Glomerular visceral epithelial cell (primary cell): Measurements from ENCODE around the gene SHISA6.
"Not testable (repeated sequence)": the region's sequence is repeated elsewhere in the genome, so short reads cannot be mapped to it uniquely, and the experiment has no call there.

ENCODE experiments used
- DNase-seq: peaks from one replicate; pipeline ENCODE4 v3.0.0-alpha.2; 2016; ENCODE audit errors: extremely low spot score

The SHISA6 gene

DNA sequence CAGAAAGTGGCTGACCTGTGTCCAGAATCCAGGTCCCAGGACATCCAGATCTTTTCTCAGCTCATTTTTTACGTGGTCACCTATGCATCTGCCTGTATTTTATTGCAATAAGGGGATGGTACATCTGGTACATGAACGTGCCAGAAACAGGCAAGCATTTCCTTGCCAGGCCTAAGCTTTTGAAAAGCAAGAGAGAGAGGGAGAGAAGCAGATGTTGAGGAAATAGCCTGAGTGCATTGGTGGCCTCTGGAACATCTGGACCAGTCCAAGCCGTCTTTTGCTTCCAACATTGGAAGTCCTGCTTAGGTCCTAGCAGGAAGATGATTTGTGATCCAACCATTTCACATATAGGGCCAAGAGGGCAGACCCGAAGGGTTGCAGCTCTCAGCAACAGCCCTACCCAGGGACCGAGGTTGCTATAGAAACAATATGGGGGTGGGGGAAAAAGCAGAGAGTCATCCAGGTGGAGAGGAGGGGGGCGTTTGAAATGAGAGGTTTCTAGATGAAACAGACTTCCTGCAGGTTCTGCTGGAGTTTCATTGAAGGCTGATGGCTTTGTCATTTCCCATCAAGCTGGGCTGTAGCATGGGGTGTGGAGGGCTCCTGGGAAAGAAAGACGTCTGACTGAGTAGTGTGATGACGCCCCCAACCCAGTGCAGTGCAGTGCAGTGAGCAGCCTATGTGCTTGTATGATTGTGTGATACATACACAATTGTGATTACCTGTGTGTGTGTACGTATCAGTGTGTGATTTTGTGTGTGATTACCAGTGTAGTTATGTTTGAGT lies 61.6 kb downstream of the SHISA6 start:
- no peak for DNase-seq

DNA sequence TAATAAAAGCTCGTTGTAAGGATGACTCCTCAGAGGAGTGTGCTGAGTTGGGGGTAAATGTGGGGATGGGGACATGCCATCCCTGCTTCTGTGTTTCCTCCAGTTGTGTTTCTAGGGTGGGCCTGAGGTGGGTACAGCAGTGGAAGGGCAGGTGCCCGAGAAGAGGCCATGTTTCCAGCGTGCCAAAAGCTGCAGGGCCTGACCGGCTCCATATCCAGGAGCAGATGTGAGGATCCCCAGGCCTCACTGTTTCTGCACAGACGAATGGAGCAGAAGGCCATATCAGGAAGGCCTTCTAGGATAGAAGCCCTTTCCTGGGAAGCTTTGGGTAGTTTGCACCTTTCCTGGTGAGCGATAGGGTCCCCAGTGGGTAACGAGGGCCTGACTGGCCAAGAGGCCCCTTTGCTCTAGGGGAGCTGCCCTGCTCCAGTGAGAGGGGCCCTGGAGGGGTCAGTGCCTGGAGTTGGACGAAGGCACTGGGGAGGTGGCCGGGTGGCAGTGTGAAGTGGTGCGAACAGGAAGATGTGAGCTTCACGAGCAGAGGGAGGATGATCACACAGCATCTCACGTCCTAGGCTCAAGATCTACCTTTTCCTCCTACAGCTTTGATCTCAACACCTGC lies 62.9 kb downstream of the SHISA6 start:
- no peak for DNase-seq

DNA sequence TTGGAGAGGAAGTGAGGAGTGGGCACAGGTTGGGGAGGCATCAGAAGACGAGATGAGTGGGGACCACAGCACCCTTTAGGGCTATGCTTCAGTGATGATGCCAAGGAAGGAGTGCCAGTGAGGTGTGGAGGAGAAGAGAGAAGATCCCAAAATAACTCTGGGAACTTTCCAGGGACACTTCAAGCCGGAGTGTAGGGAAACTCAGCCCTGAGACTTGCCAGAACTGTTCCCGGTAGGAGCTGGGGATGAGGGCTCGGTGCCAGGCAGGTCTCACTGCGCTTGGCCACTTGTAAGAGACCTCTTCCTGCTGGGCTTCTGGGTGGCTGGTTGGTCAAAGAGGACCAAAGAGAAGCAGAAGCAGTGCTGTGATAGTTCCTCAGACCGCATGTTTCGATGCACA lies 63.6 kb downstream of the SHISA6 start:
- no peak for DNase-seq

- DNase-seq: no peak
Observed at GRCh38 chr17:11305524-11305923, 64.5 kb downstream of the SHISA6 start.

DNA sequence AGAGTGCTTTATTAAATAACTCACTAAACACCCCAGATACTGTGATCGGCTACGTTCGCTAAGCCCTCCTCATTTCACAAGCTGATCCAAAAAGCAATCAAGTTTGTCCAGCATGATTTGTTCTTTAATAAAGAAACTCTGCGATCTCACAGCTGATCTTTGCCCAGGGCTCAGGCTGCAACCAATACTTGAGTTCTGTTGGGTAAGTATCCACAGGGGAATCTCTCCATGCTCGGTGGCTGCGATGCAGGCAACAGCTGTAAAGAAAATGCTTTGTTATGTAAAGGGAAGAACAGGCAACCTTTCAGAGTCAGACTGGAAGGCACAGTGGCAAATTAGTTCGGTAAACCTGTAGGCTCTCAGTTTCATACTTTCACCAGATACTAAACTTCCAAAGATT lies 67.5 kb downstream of the SHISA6 start:
- no peak for DNase-seq

GRCh38 chr17:11309033-11309432 lies 68.0 kb downstream of the SHISA6 start:
- no peak for DNase-seq

DNA sequence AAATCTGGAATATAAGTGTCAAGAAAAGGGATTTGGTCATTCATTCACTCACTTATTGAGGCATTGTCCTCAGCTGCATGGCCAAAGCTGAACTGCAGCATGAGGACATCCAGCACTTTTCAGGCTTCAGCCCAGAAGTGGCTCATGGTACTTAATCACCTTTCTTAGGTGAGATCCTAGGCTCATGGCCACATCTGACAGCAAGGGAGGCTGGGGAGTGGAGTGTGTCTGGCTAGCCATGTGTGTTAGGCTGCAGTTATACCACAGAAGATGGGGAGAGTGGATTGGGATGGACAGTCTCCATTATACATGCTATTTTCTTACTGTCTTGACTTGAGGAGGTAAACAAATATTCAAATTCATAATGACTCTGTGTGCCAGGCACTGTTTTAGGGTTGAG lies 68.8 kb downstream of the SHISA6 start:
- DNase-seq: no peak

GRCh38 chr17:11316451-11316850 lies 75.4 kb downstream of the SHISA6 start:
- not testable (repeated sequence) for DNase-seq

GRCh38 chr17:11318207-11318606 lies 77.2 kb downstream of the SHISA6 start:
- no peak for DNase-seq

DNA sequence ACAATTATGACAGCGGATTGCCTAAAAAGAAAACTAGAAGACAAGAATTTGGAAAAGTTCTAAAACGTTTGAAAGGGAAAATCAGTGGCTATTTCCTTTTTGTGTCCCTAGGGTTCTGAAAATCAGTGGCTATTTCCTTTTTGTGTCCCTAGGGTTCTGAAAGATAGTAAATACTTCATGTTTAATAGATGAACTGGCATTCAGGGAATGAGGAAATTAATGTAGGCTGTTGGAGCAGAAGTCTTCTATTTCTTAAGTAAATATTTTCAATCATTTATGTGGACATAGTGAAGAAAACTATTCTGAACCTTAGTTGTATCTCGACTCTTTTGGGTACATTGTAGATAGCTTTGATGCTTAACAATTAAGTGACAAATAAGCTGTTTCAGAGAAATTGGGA lies 78.9 kb downstream of the SHISA6 start:
- no peak for DNase-seq

DNA sequence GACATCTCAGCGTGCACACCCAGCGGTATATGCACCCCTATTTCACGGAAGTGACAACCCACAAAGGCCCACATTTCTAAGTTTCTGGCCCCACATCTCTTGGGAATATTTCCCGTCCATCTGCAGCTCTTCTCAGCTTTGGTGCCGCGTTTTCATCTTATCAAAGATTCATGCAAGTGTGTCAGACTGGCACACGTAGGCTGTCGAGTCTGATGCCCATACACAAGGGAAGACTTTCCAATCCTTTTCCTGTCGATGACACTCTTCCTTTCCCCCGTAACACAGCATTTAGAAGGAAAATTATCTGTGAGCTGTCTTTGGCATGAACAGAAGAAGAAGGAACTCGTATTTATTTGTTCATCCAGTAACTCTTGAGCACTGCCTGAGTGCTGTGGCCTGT lies 83.0 kb downstream of the SHISA6 start:
- DNase-seq: no peak

DNA sequence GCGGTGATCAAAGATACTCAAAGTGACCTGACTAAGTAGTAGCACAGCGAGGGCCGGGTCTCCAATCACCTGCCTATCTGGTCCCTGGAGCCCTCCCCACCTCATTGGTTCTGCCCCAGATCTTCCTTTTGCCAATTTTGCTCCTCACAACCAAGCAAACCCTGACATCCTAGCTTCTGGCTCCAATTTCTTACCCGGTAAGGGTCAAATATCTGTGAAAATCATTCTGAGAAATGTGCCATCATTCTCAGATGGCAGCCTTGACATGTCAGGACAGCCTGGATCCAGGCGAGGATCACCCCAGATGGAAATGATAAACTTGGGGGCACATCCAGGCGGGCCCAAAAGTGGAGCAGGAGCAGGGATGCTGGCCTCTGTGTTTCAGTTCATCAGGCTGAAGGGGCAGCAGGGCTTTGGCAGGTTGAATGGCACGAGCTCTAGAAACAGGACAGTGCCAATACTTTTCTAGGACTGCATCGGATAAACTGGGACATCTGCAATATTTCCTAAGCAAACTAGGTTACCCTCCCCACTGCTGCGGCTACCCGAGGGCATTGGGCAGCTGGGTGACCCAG lies 83.9 kb downstream of the SHISA6 start:
- DNase-seq: no peak

GRCh38 chr17:11326492-11326891 lies 85.5 kb downstream of the SHISA6 start:
- no peak for DNase-seq

- no peak for DNase-seq
Observed at GRCh38 chr17:11328770-11329169, 87.8 kb downstream of the SHISA6 start.

DNA sequence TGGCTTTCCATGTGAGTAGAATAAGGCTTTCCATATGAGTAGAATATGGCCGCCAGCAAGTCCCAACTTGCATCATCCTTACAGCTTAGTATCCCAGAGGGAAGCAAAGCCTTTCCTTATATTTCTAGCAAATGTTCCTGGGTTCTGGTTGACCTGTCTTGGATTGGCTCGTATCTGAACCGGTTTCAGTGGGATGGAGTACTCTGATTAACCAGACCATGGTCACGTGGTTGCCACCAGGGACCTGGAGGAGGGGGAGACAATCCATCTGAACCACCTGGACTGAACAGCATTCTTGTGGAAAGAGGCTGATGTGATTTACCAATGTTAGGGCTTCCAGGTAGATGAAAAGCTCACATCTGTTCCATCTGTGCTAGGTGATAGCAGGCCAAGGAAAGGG lies 89.0 kb downstream of the SHISA6 start:
- no peak for DNase-seq

- no peak for DNase-seq
Observed at GRCh38 chr17:11330826-11331225, 89.8 kb downstream of the SHISA6 start.

DNA sequence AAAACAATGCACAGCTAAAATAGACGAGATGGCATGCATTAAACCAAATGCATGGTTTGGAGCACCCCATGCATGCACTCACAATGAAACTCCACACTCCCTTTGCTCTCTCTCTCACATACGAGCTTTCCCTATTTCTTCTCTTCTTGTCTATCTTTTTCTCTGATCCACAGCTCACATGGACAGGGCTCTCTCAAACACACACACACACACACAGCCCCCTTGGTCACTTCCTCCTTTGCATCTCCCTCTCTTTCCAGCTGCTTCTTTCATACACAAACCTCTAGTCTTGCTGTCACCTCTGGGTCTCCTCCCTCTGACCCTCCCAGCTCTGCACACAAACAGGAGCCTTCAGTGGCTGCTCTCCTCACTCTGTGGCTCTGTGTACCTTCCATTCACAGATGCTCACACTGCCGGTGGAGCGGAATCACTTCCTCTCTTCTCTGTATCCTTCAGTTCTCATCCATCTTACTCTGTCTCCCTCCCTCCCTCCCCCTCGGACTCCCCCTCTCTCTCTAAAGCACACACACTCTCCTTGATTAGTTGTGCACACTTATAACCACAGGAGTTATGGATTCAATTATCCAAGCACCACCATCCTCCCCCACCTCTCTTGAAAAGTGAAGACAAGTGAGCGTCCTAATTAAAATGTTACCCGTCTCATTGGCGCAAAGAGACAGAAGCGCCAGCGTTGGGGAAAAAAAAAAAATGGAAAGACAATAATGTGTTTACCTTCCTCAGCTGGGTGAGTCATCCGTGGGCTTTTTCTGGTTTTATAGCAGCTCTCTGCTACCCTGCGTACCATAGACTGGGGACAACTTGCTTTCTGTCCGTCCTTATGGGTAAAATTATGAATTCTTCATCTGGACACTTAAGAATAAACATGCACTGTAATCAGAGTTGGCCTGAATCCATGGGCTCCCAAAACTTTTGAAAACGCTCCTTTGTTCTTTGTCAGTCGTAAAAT lies 90.8 kb downstream of the SHISA6 start:
- no peak for DNase-seq

DNA sequence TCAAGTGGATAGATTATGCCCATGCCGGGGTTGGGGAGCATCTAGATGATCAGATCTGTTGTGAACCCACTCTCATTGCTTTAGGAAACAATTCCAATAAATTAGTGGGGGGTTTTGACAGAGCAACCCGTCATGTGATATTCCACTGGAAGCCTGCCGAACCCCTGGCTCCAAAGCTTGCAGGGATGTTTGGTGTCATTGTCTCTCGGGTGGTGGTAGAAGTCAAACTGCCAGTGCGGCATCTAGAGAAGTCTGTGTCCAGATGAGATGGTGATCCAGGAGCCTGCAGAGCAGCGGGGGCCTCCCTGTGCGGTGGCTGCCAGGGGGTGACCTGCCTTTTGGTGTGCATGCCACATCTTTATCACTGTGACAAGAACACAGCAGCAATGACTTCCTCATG lies 91.7 kb downstream of the SHISA6 start:
- DNase-seq: no peak

GRCh38 chr17:11334493-11334892 lies 93.5 kb downstream of the SHISA6 start:
- DNase-seq: no peak

DNA sequence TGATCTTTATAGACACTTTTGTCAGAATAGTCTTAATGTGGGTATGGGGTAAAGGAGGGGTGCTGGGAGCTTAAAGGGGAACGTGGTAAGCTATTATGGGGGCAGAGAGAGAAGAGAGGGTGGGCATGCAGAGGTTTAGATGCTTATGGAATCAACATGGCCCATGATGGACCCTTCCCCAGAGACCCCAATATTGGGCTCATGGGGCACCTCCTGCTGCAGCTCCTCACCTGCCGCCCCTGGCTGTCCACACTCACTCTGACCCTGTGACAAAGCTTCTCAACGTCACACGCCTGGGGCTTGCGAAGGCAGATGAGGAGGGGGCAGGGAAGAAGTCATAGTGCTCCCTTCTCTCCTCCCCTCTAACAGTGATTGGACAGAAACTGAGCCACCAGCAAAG lies 95.3 kb downstream of the SHISA6 start:
- no peak for DNase-seq

DNA sequence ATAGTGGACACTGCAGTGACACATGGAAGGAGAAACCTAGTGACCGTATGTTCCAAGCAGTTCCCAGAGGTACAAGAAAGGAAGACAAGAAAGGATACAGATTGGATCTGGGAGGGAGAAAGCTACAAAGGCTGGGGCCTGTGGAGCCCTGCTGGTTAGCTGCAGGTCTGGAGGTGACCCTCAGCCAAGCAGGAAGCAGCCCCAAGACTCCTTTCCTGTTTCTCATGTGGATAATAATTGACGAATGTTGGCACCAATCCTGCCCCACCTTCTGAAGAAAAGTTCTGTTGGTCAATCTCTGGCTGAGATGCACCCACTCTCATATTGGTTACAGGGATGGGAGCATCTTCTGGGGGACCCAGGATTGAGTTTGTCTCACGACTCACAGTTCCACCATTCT lies 99.8 kb downstream of the SHISA6 start:
- no peak for DNase-seq

DNA sequence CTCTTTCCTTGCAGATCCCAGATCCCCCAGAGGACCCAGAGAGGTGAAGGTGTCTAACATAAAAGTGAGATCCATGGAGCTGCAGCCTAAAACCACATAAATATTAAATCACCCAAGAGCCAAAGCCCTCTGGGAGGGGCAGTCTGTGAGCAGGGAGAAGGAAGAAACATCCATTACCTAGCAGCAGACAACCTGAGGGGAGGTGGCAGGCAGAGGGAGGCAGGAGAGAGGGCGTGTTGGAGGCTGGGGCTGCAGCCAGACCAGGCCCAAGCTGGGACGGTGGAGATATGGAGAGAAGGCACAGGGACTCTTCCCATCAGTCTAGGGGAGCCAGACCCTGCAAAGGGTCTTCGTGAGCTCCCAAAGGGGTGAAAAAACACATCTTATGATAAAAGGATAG lies 101.1 kb downstream of the SHISA6 start:
- no peak for DNase-seq
